HepG2 (cell line): ENCODE results near the gene MTMR3. TPM values are rescaled to one million over a fixed set of nuclear protein-coding genes. Genes with fewer than 3 reads are reported as not detected.

ENCODE experiments used
- ATAC-seq: fragments of 200-7000 bp; cut with Tn5 transposase; 3 replicates; pipeline ENCODE4 v1.9.1; 2020; ENCODE audit warnings: mild to moderate bottlenecking, moderate library complexity
- BruUV-seq: library from RNA; stranded (reverse); fragments of 400-500 nt; replicated peaks from 2 replicates; lab custom pipeline; 2021; lab: Mats Ljungman, UMichigan
- CTCF ChIA-PET: fragments of 300-600 bp; formaldehyde crosslinking; extraction: SDS; loops from one replicate; lab custom pipeline; 2021; ENCODE audit warnings: low total read pairs, inconsistent platforms, low intra/inter-chr PET ratio; lab: Yijun Ruan, JAX
- POLR2A ChIA-PET: fragments of 350-600 bp; sonication (Branson Sonifier 250); formaldehyde crosslinking; loops from one replicate; lab custom pipeline; 2020; ENCODE audit warnings: antibody characterized with exemption, inconsistent platforms; lab: Yijun Ruan, JAX
- DNase-seq: peaks from one replicate; pipeline ENCODE4 v3.0.0-alpha.2; 2015; ENCODE audit warnings: low spot score
- FAIRE-seq: peaks from 3 replicates; lab custom pipeline; 2011; peaks lifted over from hg19 to GRCh38; lab: Jason Lieb, UNC
- H2AFZ ChIP-seq: one replicate; pipeline ENCODE4 v1.6.1; 2011; ENCODE audit warnings: low read length, inconsistent platforms
- H3K27ac ChIP-seq: fragments of 300-600 bp; 3 replicates; pipeline ENCODE4 v1.8.0; 2011; ENCODE audit warnings: mixed run types, mild to moderate bottlenecking, mixed read lengths, low read length, inconsistent platforms; ENCODE audit not compliant: insufficient read depth; ENCODE audit errors: extremely low read length
- H3K27me3 ChIP-seq, 2 experiments: fragments of 200-600 bp in 1 of 2; 2 replicates in 1 of 2; 3 replicates in 1 of 2; pipeline versions ENCODE4 v1.6.0 to v1.8.0; 2011; ENCODE audit warnings: low read length in 2 of 2, mild to moderate bottlenecking in 2 of 2, moderate library complexity in 2 of 2, inconsistent platforms in 1 of 2; ENCODE audit not compliant: insufficient read depth in 2 of 2, control insufficient read depth in 1 of 2
- H3K36me3 ChIP-seq, 2 experiments: fragments of 200-600 bp in 1 of 2; replicated peaks in 1 of 2; 2 replicates in 1 of 2; 3 replicates in 1 of 2; pipeline versions ENCODE4 v1.5.1 to v1.8.0; 2011; ENCODE audit warnings: low read length in 2 of 2, inconsistent platforms in 1 of 2; ENCODE audit not compliant: insufficient read depth in 2 of 2, control insufficient read depth in 1 of 2
- H3K4me1 ChIP-seq: 2 replicates; pipeline ENCODE4 v1.5.1; 2012; ENCODE audit warnings: low read length, inconsistent platforms; ENCODE audit not compliant: insufficient read depth
- H3K4me2 ChIP-seq: 2 replicates; pipeline ENCODE4 v1.6.0; 2011; ENCODE audit warnings: low read depth, low read length, inconsistent platforms
- H3K4me3 ChIP-seq, 3 experiments: fragments of 200-600 bp in 1 of 3; sonication (generic), shearing (Covaris generic) in 1 of 3; replicated peaks in 1 of 3; 2 replicates each; pipeline ENCODE4 v1.5.1; 2011 to 2016; ENCODE audit warnings: low read length in 3 of 3, inconsistent platforms in 2 of 3, low read depth in 2 of 3, mild to moderate bottlenecking in 2 of 3, control low read depth in 1 of 3, mixed read lengths in 1 of 3; ENCODE audit not compliant: insufficient read depth in 1 of 3
- H3K79me2 ChIP-seq: one replicate; pipeline ENCODE4 v1.6.1; 2011; ENCODE audit warnings: low read length, inconsistent platforms; ENCODE audit not compliant: insufficient read depth
- H3K9ac ChIP-seq: 2 replicates; pipeline ENCODE4 v1.6.0; 2011; ENCODE audit warnings: mild to moderate bottlenecking, low read depth, low read length, inconsistent platforms; ENCODE audit not compliant: insufficient read depth
- H3K9me3 ChIP-seq: 2 replicates; pipeline ENCODE4 v1.5.1; 2012; ENCODE audit warnings: mild to moderate bottlenecking, low read length
- H4K20me1 ChIP-seq: 2 replicates; pipeline ENCODE4 v1.6.0; 2011; ENCODE audit warnings: inconsistent platforms, mild to moderate bottlenecking, low read length, moderate library complexity; ENCODE audit not compliant: insufficient read depth
- AKAP8 ChIP-seq: sonication (generic); formaldehyde crosslinking; IDR thresholded peaks from 2 replicates; pipeline ENCODE4 v1.5.1; 2020; ENCODE audit warnings: mild to moderate bottlenecking, missing genetic modification reagents
- ATRX ChIP-seq: sonication (generic); formaldehyde crosslinking; IDR thresholded peaks from 2 replicates; pipeline ENCODE4 v1.4.0; 2020; ENCODE audit warnings: missing genetic modification reagents, borderline replicate concordance
- GATAD2A ChIP-seq: IDR thresholded peaks from 2 replicates; pipeline ENCODE4 v1.6.1; 2016
- GPBP1L1 ChIP-seq: sonication (generic); formaldehyde crosslinking; IDR thresholded peaks from 2 replicates; pipeline ENCODE4 v1.5.0; 2020; ENCODE audit warnings: mild to moderate bottlenecking, missing genetic modification reagents
- HOXD1 ChIP-seq: sonication (generic); formaldehyde crosslinking; IDR thresholded peaks from 2 replicates; pipeline ENCODE4 v1.5.0; 2020; ENCODE audit warnings: missing genetic modification reagents
- IRX3 ChIP-seq: sonication (generic); formaldehyde crosslinking; IDR thresholded peaks from 2 replicates; pipeline ENCODE4 v1.8.1; 2023; ENCODE audit warnings: mild to moderate bottlenecking, low read depth, missing genetic modification reagents, borderline replicate concordance
- JUN ChIP-seq: sonication (generic); formaldehyde crosslinking; IDR thresholded peaks from 2 replicates; pipeline ENCODE4 v1.4.0; 2020; ENCODE audit warnings: mild to moderate bottlenecking, missing genetic modification reagents
- KDM6A ChIP-seq: IDR thresholded peaks from 2 replicates; pipeline ENCODE4 v1.6.1; 2016; ENCODE audit warnings: low read depth
- MEF2D ChIP-seq: sonication (generic); formaldehyde crosslinking; IDR thresholded peaks from 2 replicates; pipeline ENCODE4 v1.5.1; 2020; ENCODE audit warnings: mild to moderate bottlenecking, missing genetic modification reagents
- NR2F1 ChIP-seq, 2 experiments: fragments of 450-650 bp in 1 of 2; formaldehyde crosslinking in 1 of 2; IDR thresholded peaks; 2 replicates each; pipeline versions ENCODE4 v1.5.0 to v1.6.1; 2016 to 2020; ENCODE audit warnings: mild to moderate bottlenecking in 1 of 2, missing compliant biosample characterization in 1 of 2, missing genetic modification reagents in 1 of 2, moderate library complexity in 1 of 2
- NRL ChIP-seq: sonication (generic); formaldehyde crosslinking; IDR thresholded peaks from 2 replicates; pipeline ENCODE4 v1.5.0; 2020; ENCODE audit warnings: missing genetic modification reagents, mild to moderate bottlenecking, moderate library complexity, borderline replicate concordance
- SETDB1 ChIP-seq: sonication (generic); formaldehyde crosslinking; IDR thresholded peaks from 2 replicates; pipeline ENCODE4 v1.5.1; 2020; ENCODE audit warnings: missing genetic modification reagents, mild to moderate bottlenecking, borderline replicate concordance
- SIN3B ChIP-seq: fragments of 150-350 bp; IDR thresholded peaks from 2 replicates; pipeline ENCODE4 v1.6.1; 2014; ENCODE audit warnings: low read length
- TBP ChIP-seq: sonication (generic); formaldehyde crosslinking; IDR thresholded peaks from 2 replicates; pipeline ENCODE4 v1.5.0; 2020; ENCODE audit warnings: missing genetic modification reagents
- U2AF2 ChIP-seq: fragments of 200-400 bp; formaldehyde crosslinking; IDR thresholded peaks from 2 replicates; pipeline ENCODE4 v1.6.1; 2017; ENCODE audit warnings: low read depth, mild to moderate bottlenecking, low read length
- ZBTB8A ChIP-seq: sonication (generic); formaldehyde crosslinking; IDR thresholded peaks from 2 replicates; pipeline ENCODE4 v1.4.0; 2020; ENCODE audit warnings: mild to moderate bottlenecking, low read depth, missing genetic modification reagents, borderline replicate concordance
- ZNF253 ChIP-seq: sonication (generic); formaldehyde crosslinking; IDR thresholded peaks from 2 replicates; pipeline ENCODE4 v1.8.0; 2022; ENCODE audit warnings: mild to moderate bottlenecking, missing genetic modification reagents, borderline replicate concordance
- ZNF276 ChIP-seq: sonication (generic); formaldehyde crosslinking; IDR thresholded peaks from 2 replicates; pipeline ENCODE4 v1.4.0; 2020; ENCODE audit warnings: mild to moderate bottlenecking, low read depth, missing genetic modification reagents
- ZNF614 ChIP-seq: IDR thresholded peaks from 2 replicates; pipeline ENCODE4 v1.6.1; 2018; ENCODE audit warnings: missing biosample characterization, missing genetic modification reagents, inconsistent platforms, borderline replicate concordance
- ZNF660 ChIP-seq: sonication (generic); formaldehyde crosslinking; IDR thresholded peaks from 2 replicates; pipeline ENCODE4 v1.5.1; 2020; ENCODE audit warnings: mild to moderate bottlenecking, low read depth, missing genetic modification reagents, borderline replicate concordance
- WGBS: methylation state at CpG from one replicate; pipeline ENCODE4 v1.1.6; 2017; ENCODE audit warnings: low lambda C conversion rate; 5-methylcytosine and 5-hydroxymethylcytosine counted together
- in situ Hi-C: cut with HindIII; loops from 2 replicates; pipeline ENCODE4 v1.10.0; 2017; ENCODE audit warnings: low pct_unique_long_range_greater_than_20kb; ENCODE audit not compliant: extremely low pct_ligation_motif_present
- intact Hi-C: fragments of 100-400 bp; cut with micrococcal nuclease; formaldehyde crosslinking; loops from one replicate; pipeline ENCODE4 v1.10.0; 2022; ENCODE audit not compliant: unreplicated experiment
- polyA plus RNA-seq, 8 experiments: library from polyadenylated mRNA; depleted of rRNA in 3 of 8; stranded (reverse) in 7 of 8; unstranded in 1 of 8; fragments of >200 nt; fragmentation: Illumina TruSeq in 4 of 8; extraction: Trizol in 4 of 8; gene quantifications; 2 replicates each; pipeline versions ENCODE4 v1.2.1 to v1.2.3, GENCODE V29; 2011 to 2016; ENCODE audit warnings: low read depth in 4 of 8, missing spikeins in 1 of 8, mixed read lengths in 1 of 8; ENCODE audit not compliant: insufficient read depth in 1 of 8
- total RNA-seq, 5 experiments: library from RNA; depleted of rRNA; stranded (reverse); fragments of >200 nt; fragmentation: Illumina TruSeq; extraction: Trizol; gene quantifications; 2 replicates each; pipeline ENCODE4 v1.2.3, GENCODE V29; 2016; ENCODE audit warnings: low read depth in 1 of 5

The MTMR3 gene
- total and polyA plus RNA-seq, 2 of the 13 experiments (the other 11 are each of a cell fraction or from before 2014, with no cell fraction given), result 12.6 to 24.8 TPM

GRCh38 chr22:29945435-29945834, 62.5 kb downstream of the MTMR3 start:
- CTCF ChIA-PET, result no interaction called here
- Histone ChIP-seq H3K27me3 (no peaks in the 10 kb centered on the region), H3K79me2 (peaks cover 20% of the 10 kb centered on the region), H4K20me1 (0 out of 2 replicates have a peak, but pooled peaks cover under 1% of the 10 kb centered on the region), H3K9ac (no peak overlapping the region), H3K4me3 (no peak overlapping the region), H3K4me1 (peaks cover 8% of the 10 kb centered on the region; the same call in 1 of the 2 replicates), H2AFZ (no peak overlapping the region), H3K4me2 (no peak overlapping the region), H3K9me3 (no peaks in the 10 kb centered on the region), H3K27ac (no peak overlapping the region), H3K36me3 (no peaks in the 10 kb centered on the region)
- POLR2A ChIA-PET, result interaction anchor here (0.7 kb wide), 1 partner anchor 452 kb away, joined by 3 read pairs; no protein-coding TSS in a partner anchor
- FAIRE-seq (no peak), DNase-seq (no peak), ATAC-seq (no peak)
- intact Hi-C loops, result no loop called here
- TF ChIP-seq HOXD1 (CRISPR knock-in tag) (no peak), GATAD2A (no peak), ZNF253 (CRISPR knock-in tag) (no peak), GPBP1L1 (no peak), TBP (CRISPR knock-in tag) (no peak), MEF2D (CRISPR knock-in tag) (no peak), SETDB1 (no peak), NRL (no peak), ZNF276 (CRISPR knock-in tag) (no peak), SIN3B (no peak), AKAP8 (CRISPR knock-in tag) (no peak), ZBTB8A (no peak), ATRX (CRISPR knock-in tag) (no peak), IRX3 (CRISPR knock-in tag) (no peak), JUN (no peak), ZNF614 (CRISPR knock-in tag) (no peak), KDM6A (no peak), NR2F1 (CRISPR knock-in tag; IDR thresholded peaks at IDR 0.05) (no peak), ZNF660 (CRISPR knock-in tag) (no peak), U2AF2 (no peak)
- BruUV-seq, result no TSS peak
- WGBS, result 92% methylated on average over 3 of the region's 3 CpGs
- in situ Hi-C loops, result no loop called here
